GM19351 (cell line): ENCODE results near the gene SLC4A4.

Source experiments
- ATAC-seq: cut with Tn5 transposase; IDR thresholded peaks from one replicate; pipeline ENCODE4 v1.9.1; 2021; ENCODE audit warnings: mild to moderate bottlenecking, moderate library complexity; ENCODE audit not compliant: unreplicated experiment

SLC4A4 gene

GRCh38 chr4:71592793-71593192 lies 254.0 kb downstream of the SLC4A4 start:
- ATAC-seq = no peak

- ATAC-seq = no peak
Observed at GRCh38 chr4:71593311-71593710, 254.5 kb downstream of the SLC4A4 start.

DNA sequence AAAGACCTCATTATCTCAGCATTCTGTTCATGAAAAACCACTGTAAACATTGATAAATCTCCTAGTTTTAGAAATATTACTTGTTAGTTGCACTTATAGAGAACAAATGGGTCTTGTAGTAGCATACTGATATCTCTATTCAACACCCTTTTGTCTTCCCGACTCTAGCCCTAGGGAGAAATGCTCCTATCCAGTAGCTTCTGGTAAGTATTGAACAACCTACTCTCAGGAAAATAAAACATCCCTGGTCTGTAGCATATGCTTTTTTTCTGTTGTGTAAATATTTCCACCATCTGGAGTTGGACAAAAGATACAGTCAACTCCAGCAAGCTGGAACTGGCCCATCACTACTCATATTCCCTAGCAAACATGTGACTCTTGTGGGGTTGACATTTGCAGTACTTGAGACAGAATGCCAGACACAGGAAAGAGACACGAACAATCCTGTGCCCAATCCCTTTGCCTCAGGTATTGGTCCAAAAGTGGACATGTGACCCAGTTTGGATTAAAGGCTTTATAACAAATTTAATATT lies 256.8 kb downstream of the SLC4A4 start:
- no peak for ATAC-seq

- ATAC-seq = no peak
Observed at GRCh38 chr4:71599578-71599977, 260.8 kb downstream of the SLC4A4 start.

- no peak for ATAC-seq
Observed at GRCh38 chr4:71602289-71602900, 263.6 kb downstream of the SLC4A4 start.

DNA sequence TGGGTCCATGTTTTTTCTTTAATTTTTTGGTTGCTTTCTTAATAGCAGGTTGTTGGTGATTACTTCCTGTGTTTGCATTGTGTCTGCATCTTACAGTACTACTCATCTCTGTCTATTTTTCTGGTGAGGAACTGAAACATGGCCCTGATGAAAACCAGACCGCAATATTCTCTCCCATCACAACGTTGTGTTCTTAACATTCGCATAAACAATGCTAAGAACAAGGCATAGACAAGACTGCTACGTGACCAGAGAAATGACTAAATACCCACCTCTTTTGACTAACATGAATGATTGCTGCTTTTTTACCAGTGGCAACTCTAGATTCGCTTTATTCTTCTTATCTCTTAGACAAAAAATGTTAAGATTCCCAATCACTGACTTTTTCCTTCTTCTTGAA lies 266.0 kb downstream of the SLC4A4 start:
- ATAC-seq = peak; percentile 98

- no peak for ATAC-seq
Observed at GRCh38 chr4:71607109-71607508, 268.3 kb downstream of the SLC4A4 start.

- no peak for ATAC-seq
Observed at GRCh38 chr4:71607780-71608677, 269.2 kb downstream of the SLC4A4 start.

DNA sequence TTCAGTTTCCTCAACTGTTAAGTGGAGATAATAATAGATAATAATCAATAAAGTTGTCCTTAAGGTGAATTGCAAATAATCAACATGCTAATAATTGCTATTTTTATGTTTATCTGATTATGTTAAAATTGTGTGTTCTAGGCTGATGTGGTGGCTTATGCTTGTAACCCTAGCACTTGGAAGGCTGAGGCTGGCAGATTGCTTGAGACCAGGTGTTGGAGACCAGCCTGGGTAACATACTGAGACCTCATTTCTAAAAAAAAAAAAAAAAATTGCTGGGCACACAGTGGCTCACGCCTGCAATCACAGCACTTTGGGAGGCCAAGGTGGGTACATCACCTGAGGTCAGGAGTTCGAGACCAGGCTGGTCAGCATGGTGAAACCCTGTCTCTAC lies 269.9 kb downstream of the SLC4A4 start:
- no peak for ATAC-seq

DNA sequence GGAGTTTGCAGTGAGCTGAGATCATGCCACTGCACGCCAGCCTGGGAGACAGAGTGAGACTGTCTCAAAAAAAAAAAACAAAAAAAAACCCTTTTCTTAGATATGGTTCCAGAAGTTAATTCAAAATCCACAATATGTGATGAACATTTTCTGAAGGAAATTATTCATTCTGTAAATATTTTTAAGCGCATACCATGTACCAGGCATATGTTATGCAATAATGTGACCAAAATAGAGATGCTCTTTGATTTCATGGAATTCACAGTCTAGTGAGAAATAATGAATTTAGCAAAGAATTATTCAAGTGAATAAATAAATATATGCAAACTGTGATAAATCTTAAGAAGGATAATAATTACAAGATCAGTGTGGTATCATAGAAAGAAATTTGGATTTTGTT lies 270.3 kb downstream of the SLC4A4 start:
- ATAC-seq = no peak

GRCh38 chr4:71609651-71610050 lies 270.8 kb downstream of the SLC4A4 start:
- ATAC-seq = no peak

GRCh38 chr4:71614621-71615020 lies 275.8 kb downstream of the SLC4A4 start:
- no peak for ATAC-seq

DNA sequence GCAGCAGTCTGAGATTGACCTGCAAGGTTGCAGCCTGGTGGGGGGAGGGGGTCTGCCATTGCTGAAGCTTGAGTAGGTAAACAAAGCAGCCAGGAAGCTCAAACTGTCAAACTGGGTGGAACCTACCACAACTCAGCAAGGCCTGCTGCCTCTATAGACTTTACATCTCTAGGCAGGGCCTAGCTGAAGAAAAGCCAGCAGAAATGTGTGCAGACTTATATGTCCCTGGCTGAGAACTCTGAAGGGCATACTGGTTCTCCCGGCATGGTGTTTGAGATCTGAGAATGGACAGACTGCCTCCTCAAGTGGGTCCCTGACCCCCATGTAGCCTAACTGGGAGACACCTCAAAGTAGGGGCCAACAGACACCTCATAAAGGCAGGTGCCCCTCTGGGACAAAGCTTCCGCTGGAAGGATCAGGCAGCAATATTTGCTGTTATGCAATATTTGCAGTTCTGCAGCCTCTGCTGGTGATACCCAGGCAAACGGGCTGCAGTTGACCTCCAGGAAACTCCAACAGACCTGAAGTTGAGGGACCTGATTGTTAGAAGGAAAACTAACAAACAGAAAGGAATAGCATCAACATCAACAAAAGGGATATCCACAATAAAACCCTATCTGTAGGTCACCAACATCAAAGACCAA lies 277.5 kb downstream of the SLC4A4 start:
- ATAC-seq = no peak
